ENCODE measurements around the gene NOL9. TPM values are rescaled to one million over a fixed set of nuclear protein-coding genes. Genes with fewer than 3 reads are reported as not detected.
A peak's percentile ranks its signal among the peaks of the same experiment; 100 is the strongest.

The NOL9 gene
- total and polyA plus RNA-seq, 2 donors (not counting 3 experiments of a cell fraction or from before 2014, with no cell fraction given): 14.1 to 42.9 TPM

DNA sequence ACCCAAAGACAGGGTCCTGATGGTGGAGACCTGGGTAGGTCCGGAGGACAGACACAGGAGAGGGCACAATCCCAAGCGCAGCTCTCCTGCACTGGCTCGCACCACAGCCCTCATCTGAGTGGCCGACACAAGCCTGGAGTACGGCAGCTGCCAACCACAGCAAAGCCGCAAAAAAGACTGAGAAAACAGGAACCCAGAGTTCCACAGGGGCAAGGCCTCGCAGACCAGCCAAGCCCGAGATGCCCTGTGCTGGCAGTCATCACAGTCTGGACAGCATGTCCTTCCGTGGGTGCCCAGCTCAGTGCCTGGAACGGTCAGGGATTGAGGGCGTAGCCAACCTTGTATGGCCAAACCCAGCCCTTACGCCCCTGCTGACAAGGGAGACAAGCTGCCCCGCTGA, 36.9 kb upstream of the NOL9 start:
- FAIRE-seq (no peak), DNase-seq (ENCODE audit: low read depth, low spot score) (peak; percentile 10)
- intact Hi-C loops (cut with micrococcal nuclease): no loop called here
- ChIA-PET CTCF (no interaction called here), POLR2A (no interaction called here)
- Histone ChIP-seq H3K4me2 (ENCODE audit: insufficient read depth, low read length) (no peak overlapping the region), H3K27ac (ENCODE audit: insufficient read depth, low read depth, low read length) (no peak overlapping the region), H4K20me1 (replicated peaks; ENCODE audit: control insufficient read depth, extremely low read depth, insufficient read depth, low read length) (no peaks in the 10 kb centered on the region), H3K9me1 (replicated peaks; ENCODE audit: control insufficient read depth, extremely low read depth, insufficient read depth, low read length) (no peaks in the 10 kb centered on the region), H3K79me2 (ENCODE audit: control insufficient read depth, insufficient read depth, low read length) (peaks cover 4% of the 10 kb centered on the region), H3K9me3 (replicated peaks; ENCODE audit: control insufficient read depth, insufficient read depth, low read length) (no peaks in the 10 kb centered on the region), H3K9ac (replicated peaks; ENCODE audit: extremely low read depth, insufficient read depth, low read length) (no peak overlapping the region), H3K4me3 (replicated peaks in 1 of 3; ENCODE audit: insufficient read depth in 1 of 3, low read depth in 1 of 3, low read length in 3 of 3) (no peak overlapping the region), H3K36me3 (ENCODE audit: control insufficient read depth in 2 of 2, extremely low read depth in 1 of 2, insufficient read depth in 2 of 2, low read length in 2 of 2) (peaks cover 4 to 40% of the 10 kb centered on the region in 2 experiments), H3K27me3 (ENCODE audit: control insufficient read depth in 2 of 2, insufficient read depth in 2 of 2, low read length in 2 of 2) (no peaks in the 10 kb centered on the region), H3K4me1 (ENCODE audit: control insufficient read depth, extremely low read depth, insufficient read depth, low read length) (no peaks in the 10 kb centered on the region), H2AFZ (ENCODE audit: low read depth, low read length) (no peak overlapping the region)
- dilution Hi-C loops (cut with MboI; ENCODE audit: extremely low pct_ligation_motif_present, low sequenced_read_pairs): no loop called here
- TF ChIP-seq FOS (IDR thresholded peaks at IDR 0.05; ENCODE audit: borderline replicate concordance, insufficient read depth, low read length) (no peak), POLR2AphosphoS5 (IDR thresholded peaks at IDR 0.05; ENCODE audit: insufficient read depth, low read depth, low read length) (no peak), MAX (IDR thresholded peaks at IDR 0.05; ENCODE audit: insufficient read depth, insufficient read length) (no peak), JUN (IDR thresholded peaks at IDR 0.05; ENCODE audit: borderline replicate concordance, insufficient read depth, insufficient read length, low read depth) (no peak), EZH2 (IDR thresholded peaks at IDR 0.05; ENCODE audit: borderline replicate concordance, low read depth, low read length, severe bottlenecking) (no peak), MYC (IDR thresholded peaks at IDR 0.05; ENCODE audit: low read depth, low read length) (no peak), GATA2 (IDR thresholded peaks at IDR 0.05; ENCODE audit: insufficient read depth, insufficient read length, low read depth, low read length) (no peak), POLR2A (IDR thresholded peaks at IDR 0.05; ENCODE audit: low read depth, low read length) (no peak)
- TF ChIP-seq, protein P1, sequence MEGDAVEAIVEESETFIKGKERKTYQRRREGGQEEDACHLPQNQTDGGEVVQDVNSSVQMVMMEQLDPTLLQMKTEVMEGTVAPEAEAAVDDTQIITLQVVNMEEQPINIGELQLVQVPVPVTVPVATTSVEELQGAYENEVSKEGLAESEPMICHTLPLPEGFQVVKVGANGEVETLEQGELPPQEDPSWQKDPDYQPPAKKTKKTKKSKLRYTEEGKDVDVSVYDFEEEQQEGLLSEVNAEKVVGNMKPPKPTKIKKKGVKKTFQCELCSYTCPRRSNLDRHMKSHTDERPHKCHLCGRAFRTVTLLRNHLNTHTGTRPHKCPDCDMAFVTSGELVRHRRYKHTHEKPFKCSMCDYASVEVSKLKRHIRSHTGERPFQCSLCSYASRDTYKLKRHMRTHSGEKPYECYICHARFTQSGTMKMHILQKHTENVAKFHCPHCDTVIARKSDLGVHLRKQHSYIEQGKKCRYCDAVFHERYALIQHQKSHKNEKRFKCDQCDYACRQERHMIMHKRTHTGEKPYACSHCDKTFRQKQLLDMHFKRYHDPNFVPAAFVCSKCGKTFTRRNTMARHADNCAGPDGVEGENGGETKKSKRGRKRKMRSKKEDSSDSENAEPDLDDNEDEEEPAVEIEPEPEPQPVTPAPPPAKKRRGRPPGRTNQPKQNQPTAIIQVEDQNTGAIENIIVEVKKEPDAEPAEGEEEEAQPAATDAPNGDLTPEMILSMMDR (IDR thresholded peaks at IDR 0.05; ENCODE audit: extremely low read depth in 1 of 2, insufficient read depth in 1 of 2, low read depth in 1 of 2, low read length in 2 of 2): no peak
- no TSS peak for BruUV-seq (replicated peaks)

Measured in endothelial cell of umbilical vein (primary cell).